H1 (cell line): ENCODE results near the gene SCRN1. TPM values are rescaled to one million over a fixed set of nuclear protein-coding genes. Genes with fewer than 3 reads are reported as not detected.

Source experiments
- SIRT6 ChIP-seq: IDR thresholded peaks from one replicate; pipeline ENCODE4 v1.7.1; 2012; ENCODE audit warnings: low read length, inconsistent platforms
- polyA plus RNA-seq, 7 experiments: library from polyadenylated mRNA; depleted of rRNA in 3 of 7; stranded (reverse) in 5 of 7; unstranded in 2 of 7; fragments of >200 nt in 5 of 7; fragments of 200-250 nt in 2 of 7; gene quantifications; 1 replicate in 5 of 7; 2 replicates in 1 of 7; 4 replicates in 1 of 7; pipeline versions ENCODE4 v1.2.1 to v1.2.3, GENCODE V29; 2011 to 2013; ENCODE audit warnings: missing spikeins in 2 of 7, mixed read lengths in 2 of 7
- total RNA-seq: library from RNA; stranded (reverse); fragmentation: NEBNext Ultra II Directional; extraction: Animal tissue kit (Norgen Biotek cat#: 25700); gene quantifications from 2 replicates; pipeline ENCODE4 v1.2.1, GENCODE V29; 2021

Gene SCRN1
- total and polyA plus RNA-seq, 2 of the 8 experiments (the other 6 are each of a cell fraction or from before 2014, with no cell fraction given) = 36.0 to 75.8 TPM

DNA sequence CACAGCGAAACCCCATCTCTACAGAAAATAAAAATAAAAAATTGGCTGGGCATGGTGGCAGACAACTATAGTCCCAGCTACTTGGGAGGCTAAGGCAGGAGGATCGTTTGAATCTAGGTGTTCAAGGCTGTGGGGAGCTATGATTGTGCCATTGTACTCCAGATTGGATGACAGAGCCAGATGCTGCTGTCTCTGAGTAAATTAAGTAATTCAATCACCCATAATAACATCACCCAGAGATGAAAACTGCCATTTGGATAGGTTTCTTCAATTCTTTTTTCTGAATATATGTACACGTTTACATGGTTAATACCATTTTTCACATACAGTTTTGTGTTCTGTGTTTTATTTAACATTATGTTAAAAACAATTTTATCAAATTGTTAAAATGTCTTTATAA is 104.0 kb downstream of the SCRN1 start (continued):
- TF ChIP-seq SIRT6 = no peak
